ENCODE data around the gene OPHN1.
"Not testable (repeated sequence)": the region's sequence is repeated elsewhere in the genome, so short reads cannot be mapped to it uniquely, and the experiment has no call there.

Gene OPHN1

DNA sequence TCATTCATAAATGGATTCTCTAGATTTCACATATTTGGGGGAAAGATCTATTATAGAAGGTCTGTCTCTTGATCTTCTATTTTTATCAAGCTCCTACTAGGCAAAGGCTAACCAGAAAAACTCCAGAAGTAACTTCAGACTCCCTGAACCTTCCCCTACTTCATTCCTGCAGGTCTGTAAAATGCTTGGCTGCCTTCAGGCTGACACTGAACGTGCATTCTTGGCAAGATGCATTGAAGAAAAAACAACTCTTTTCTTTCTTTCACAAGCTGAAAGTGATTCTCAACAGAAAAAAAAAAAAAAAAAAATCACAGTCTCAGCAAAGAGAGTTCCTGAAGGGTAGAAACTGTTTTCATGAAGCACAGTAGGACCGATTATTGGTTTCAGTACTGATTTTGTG lies 12.7 kb downstream of the OPHN1 start:
- no peak for DNase-seq

DNA sequence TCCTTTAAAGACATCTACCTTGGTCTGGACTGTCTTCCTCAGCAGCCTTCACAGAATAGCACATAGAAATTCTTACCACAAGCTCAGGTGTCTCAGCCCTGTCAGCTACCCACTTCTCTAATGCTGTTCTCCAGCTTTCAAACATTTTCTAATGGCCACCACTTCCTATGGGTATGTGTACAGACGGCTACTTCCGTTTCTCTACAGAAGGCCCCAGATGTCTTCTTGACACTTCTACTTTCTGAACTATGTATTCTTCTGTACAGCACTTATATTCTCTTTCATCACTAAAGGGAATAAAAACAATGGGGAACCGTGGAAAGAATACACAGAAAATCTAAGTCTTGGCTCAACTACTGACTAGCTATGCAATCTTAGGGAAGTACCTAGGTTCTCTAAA lies 13.3 kb downstream of the OPHN1 start:
- DNase-seq, result no peak

DNA sequence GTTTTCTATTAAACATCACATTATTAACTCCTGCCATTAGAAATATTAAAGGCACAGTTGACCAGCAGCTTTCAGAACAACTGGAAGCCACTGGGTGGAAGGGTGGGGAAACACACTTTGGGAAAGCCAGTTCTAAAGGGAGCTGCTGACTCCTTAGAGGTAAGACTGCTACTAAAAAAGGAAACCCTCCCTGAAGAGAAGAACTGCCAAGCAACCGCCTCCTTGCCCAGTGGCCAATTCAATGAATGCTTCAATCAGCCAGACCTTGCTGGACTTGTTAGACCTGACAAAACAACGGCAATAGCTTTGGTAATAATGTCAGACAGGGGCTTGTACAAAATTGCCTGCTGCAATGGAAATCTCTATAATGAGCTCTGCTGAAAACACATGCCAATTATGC lies 15.6 kb downstream of the OPHN1 start:
- no peak for DNase-seq

DNA sequence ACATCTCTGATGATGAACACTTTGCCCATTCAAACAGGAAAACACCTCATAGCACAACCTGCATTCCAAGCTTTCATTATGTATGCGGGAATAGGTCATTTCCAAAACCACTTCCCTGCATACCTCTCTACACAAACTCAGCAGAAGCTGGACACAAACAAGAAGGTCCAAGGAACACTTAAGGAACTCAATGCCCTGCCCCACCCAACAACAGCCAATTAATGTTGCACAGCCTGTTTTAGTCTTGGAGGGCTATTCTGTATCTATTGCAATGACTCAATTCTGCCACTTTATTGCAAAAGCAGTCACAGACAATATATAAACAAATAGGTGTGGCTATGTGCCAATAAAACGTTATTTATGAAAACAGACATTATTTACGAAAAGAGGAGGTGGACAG lies 16.7 kb downstream of the OPHN1 start:
- no peak for DNase-seq

DNA sequence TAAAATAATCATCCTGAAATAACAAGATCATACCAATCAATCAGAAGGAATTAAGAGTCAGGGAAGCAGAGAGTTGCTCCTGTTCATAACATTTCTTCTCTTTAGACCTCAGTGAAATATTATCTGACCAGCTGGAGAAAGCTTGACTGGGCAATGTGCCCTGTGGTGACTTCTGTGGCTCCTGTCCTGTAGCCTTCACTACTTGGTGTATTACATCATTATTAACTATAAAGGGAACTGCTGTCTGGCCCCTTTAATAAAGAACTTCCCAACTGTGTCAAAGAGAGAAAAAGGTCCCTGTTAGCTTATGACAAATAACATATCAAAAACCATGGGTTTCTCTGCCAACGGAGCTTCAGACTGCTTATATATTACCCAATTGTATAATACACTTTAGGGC lies 18.0 kb downstream of the OPHN1 start:
- no peak for DNase-seq

DNA sequence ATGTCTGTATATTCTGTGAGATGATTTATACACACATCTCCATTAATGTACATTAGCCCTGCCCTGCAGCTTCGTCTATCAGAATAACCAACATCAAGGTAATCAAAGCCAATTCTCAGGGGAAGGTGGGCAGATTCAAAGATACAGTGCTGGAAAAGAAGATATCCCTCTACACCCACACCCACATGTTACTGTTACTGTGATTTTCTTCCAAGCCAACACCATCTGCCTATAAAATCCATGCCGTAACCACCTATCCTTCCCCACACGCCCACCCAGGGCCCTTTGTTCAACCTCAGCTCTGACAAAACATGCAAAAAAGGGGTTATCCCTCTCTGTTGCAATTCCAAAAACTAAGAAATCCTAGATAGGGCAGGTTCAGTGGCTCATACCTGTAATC lies 20.0 kb downstream of the OPHN1 start:
- DNase-seq, result no peak

DNA sequence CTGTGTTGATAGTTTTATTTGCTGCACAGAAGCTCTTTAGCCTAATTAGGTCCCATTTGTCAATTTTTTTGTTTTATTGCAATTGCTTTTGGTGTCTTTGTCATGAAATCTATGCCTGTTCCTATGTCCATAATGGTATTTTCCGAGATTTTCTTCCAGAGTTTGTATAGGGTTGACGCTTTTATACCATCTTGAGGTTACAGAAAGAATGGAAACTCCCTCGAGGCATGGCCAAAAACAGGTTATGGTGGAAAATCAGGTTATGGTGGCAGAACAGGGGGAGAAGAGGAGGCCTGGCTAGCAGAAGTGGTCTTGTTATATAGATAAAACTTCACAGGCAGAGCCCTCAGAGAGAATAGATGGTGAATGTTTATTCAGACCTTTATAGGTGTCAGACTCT lies 21.6 kb downstream of the OPHN1 start:
- no peak for DNase-seq

DNA sequence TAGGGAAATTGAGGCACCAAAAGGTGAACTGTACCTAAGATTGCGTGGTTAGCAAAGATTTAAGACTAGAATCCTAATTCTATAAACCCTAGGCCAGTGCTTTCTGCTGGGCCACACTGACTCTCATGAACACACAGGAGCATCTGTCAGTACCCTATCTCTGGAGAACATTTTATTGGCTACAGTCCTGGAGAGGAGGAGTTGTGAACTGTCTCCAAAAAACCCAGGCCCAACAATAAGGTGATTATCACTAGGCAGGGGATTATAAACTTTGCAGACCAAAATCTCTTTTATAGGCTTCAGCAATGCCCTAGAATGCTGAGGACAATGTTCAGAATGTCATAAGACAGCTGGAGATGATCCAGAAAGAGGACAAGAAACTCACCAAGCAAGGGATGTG lies 24.1 kb downstream of the OPHN1 start:
- DNase-seq, result no peak

DNA sequence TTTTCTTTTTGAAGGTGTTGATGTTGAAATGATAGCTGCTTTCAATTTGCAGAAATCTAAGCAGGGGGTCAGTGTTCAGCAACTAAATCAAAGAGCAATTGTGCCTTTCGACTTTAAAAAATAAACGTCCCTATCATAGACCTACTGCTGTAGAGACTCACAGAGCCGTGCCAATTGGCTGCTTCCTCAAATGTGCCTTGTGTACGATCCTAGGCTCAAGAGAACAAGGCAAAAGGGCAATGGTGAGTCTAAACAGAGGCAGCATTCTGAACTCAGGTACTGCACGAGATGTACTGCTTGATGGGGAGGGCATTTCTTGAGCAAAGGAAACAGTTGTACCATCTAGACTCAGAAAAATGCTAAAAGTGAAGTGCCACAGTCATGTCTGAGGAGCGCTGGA lies 29.8 kb downstream of the OPHN1 start:
- no peak for DNase-seq

DNA sequence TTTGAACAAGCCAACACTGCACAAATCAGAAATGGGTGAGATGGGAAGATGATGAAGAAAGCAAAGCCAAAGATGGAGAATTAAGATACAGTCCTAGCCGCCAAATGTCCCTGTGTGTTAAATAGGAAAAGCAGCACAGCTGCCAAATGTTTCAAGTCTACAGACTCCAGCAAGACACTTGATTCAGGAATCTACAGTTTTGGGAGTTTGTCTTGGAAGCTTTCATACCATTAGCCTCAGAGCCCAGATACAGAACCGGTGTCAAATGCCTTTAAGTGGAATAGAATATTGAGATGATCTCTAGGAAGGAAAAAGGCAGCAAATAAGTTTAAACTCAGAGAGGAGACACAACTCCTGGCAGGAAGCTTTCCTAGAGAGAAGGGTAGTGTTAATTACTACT lies 30.3 kb downstream of the OPHN1 start:
- DNase-seq, result no peak

DNA sequence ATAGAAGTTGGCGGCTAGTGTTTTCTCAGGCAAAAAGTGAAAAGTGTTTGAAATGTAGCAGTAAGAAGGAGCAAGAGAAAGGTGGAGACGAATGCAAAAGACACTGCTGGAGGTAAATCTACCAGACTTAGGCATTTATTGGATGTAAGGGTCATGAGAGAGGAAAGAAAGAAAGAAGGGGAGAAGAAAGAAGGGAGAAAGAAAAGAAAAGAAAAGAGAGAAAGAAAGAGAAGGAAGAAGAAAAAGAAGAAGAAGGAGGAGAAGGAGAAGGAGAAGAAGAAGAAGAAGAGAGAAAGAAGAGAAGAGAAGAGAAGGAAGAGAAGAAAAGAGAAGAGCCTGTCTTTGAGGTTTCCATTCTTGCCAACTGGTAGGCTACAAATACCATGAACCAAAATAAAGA lies 31.2 kb downstream of the OPHN1 start:
- DNase-seq, result no peak

DNA sequence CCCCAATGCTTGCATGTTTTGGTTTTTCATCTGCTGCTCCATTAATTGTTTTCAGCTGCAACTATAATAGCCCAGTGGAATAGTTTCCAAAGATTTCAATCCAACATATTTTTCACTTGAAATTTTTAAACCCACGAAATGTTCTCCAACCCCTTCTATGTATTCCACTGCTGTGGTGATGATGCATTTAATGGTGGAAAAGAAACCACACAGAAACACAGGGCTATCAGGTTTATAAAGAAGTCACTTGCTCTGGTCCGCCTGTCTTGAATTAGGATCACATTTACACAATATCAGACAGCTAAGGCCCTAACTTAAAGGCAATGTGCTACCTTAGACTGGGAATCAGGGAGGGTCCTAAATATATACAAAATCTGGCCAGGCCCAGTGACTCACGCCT lies 35.0 kb downstream of the OPHN1 start:
- DNase-seq, result no peak

DNA sequence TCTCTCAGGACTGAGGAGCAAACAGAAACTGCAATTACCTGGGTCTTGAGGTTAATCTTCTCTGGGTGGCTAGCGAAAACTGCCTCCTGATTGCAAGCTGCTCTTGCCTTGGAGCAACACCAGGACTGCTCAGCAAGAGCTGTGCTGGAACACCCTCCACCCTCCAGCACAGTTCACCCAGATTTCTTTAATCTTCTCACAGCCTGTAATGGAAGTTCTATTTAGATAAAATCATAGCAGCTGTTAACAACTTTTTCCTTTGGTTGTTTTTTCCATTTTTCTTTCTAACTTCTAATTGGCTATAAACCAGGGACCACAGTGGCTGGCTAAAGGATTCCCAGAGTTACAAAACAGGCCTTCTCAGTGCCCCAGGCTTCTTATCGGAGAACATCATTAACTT lies 36.3 kb downstream of the OPHN1 start:
- DNase-seq, result no peak

DNA sequence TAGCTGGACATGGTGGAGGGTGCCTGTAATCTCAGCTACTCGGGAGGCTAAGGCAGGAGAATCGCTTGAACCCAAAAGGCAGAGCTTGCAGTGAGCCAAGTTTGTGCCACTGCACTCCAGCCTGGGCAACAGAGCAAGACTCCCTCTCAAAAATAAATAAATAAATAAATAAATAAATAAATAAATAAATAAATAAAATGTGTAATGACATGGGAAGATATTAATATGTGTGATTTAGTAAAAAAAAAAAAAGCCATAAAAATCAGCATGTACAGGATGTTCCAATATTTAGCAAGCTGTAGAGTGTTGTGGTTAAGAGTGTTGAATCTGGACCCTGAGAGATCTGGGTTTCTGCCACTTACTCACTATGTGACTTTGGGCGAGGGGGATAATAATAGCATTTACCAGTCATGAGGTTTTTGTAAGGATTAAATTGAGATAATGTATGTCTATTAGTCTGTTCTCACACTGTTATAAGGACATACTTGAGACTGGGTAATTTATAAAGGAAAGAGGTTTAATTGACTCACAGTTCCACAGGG lies 43.8 kb downstream of the OPHN1 start:
- DNase-seq, result not testable (repeated sequence)

DNA sequence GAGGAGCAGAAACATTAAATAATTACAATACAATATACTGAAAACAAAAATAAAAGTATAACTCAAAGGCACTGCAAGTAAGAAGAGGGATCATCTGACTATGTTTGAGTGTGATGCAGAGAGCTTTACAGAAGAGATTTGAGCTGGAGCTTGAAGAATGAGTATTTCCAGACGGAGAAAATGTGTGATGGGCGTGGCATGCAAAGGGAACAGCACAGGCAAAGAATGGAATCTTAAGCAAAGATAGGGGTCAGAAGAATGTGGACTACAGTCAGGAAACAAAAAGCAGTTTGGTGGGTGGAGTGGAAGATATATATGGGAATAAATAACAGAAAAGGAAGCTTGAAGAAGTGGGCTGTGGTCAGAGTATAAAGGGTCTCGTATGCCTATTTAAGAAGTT lies 45.5 kb downstream of the OPHN1 start:
- no peak for DNase-seq

DNA sequence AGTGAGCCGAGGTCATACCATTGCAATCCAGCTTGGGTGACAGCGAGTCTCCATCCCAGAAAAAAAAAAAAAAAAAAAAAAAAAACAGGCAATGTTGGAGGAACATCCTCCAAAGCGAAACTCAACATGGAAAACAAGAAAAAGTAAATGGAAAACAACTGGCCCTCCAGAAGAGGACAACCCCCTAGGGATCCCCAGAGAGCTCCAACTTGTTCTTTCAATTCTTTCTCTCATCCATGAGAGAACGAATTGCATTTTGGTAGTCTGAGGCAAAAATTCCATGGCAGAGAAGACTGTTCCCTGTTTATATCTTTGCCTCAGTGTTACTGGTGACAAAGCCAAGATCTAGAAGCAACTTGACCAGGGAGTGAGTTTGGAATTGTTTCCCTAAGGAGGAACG lies 49.8 kb downstream of the OPHN1 start:
- DNase-seq, result no peak

DNA sequence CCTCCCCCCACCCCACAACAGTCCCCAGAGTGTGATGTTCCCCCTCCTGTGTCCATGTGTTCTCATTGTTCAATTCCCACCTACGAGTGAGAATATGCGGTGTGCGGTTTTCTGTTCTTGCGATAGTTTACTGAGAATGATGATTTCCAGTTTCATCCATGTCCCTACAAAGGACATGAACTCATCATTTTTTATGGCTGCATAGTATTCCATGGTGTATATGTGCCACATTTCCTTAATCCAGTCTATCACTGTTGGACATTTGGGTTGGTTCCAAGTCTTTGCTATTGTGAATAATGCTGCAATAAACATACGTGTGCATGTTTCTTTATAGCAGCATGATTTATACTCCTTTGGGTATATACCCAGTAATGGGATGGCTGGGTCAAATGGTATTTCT lies 55.7 kb downstream of the OPHN1 start:
- not testable (repeated sequence) for DNase-seq

DNA sequence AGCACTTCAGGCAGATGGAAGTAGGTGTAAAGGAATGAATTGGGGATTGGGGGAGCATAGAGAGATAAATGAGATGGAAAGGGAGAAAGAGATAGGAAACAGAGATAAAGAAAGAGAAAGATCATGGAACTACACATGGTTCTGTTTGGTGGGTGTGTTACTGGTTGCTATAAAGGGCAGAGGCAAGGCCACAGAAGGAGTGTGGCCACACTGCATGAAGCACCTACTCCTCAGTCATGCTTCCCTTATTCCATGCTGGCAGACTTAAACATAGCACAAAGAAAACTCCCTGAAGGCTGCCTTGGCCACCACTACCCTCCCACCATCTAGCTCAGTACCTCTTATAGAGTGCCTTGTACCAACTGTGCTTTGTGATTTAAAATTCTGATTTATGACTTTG lies 56.9 kb downstream of the OPHN1 start:
- DNase-seq, result no peak

DNA sequence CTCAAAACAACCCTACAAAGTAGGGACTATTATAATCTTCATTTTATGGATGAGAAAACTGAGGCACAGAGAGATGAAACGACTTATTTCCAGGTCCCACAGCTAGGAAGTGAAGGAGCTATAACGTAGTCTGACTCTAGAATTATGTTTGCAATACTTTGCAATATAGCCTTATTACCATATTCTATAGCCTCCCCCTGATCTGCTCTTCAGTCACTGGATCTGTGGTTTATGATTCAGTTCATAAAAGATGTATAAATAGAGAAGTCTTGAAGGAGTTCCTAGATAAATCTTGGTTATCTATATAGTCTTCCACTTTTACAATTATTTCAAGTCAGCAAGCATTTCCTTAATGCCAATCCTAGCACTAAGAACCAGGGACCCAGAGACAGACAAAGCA lies 57.5 kb downstream of the OPHN1 start:
- no peak for DNase-seq

DNA sequence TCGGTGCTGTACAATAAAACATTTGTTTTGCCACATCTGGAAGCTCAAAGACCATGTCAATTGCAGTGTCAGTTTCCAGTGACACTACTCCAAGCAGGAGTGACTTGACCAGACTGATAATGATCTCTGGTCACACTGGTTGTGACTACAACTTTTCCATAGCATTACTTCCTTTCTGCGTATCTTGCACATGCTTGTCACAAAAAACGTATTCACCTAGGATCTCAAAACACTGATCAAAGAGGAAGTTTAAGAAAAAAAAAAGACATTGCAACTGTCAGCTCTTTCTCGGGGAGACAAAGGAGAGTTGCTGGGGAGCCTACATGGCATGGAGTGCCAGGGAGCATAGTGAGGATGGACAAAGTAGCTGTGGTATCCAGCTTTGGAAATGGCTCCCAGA lies 60.6 kb downstream of the OPHN1 start:
- no peak for DNase-seq

DNA sequence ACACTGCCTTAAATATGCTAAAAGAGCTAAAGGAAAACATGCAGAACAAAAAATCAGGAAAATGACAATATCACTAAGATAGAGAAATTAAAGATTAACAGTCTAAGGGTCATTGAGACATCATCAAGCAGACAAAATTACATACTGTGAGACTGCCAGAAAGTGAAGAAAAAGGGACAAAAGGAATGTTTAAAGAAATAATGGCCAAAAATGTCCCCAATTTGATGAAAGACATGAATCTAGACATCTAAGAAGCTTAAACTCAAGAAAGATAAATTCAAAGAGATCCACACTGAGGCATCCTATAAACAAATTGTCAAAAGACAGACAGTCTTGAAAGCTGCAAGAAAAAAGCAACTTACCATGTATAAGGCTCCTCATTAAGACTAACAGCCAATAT lies 63.7 kb downstream of the OPHN1 start:
- no peak for DNase-seq

DNA sequence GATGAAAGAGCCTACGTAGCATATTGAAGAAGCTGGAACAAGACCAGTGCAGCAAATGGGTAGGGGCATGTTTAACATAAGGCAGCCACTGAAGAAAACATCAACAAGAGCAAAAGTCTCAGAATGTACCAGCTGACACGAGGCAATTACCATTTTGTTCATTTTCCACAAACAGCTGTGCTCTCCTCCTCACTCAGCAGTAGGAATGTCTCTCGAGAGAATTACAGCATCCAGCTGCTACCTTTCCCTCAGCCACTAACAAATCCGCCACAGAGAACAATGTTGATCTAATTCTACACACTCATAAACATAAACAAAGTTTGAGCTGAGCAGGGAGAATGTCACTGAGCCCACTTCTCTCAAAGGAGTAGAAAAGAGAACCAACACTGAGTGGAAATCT lies 68.0 kb downstream of the OPHN1 start:
- no peak for DNase-seq

DNA sequence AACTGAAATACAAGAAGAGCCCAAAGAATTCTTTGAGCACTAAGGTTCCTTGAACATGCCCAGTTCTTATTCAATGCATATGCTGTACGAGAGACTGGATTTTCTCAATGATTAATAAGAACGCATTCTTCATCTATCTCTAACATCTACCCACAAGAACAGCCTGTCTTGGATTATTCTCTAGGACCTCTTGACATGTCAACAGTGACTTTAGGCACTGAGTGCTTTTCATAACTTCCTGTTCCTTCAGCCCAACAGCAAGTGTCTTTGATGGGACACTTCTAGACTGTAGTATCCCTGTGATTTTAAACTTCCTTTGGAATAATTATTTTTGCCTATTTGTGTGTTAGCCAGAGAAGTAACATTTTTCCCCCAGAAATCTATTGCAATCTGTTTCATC lies 69.3 kb downstream of the OPHN1 start:
- DNase-seq, result no peak

DNA sequence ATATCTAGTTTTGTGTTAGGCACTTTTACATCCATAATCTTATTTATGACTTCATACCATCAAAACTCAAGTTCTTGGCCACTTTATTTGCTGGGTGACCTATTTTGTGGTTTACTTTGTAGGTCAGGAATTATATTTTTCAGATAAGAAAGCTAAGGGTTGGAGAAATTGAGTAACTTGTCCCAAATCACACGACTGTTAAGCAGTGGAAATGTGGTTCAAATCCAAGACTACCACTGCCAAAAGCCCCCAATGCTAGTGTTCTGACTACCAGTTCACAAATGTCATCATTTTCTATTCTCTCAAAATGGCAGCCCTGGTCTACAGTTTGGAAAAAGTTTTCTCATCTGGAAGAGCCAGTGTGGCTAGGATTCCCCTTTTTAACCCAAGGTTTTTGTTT lies 74.6 kb downstream of the OPHN1 start:
- DNase-seq, result no peak

DNA sequence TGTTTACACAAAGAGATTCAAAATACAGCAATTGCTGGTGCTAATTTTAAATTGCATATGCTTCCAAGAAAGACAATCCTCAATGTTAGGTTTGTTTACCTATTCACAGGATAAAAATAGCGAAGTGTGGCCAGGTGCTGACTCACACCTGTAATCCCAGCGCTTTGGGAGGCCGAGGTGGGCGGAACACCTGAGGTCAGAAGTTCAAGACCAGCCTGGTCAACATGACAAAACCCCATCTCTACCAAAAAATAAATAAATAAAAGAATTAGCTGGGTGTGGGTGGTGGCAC lies 77.7 kb downstream of the OPHN1 start:
- no peak for DNase-seq

DNA sequence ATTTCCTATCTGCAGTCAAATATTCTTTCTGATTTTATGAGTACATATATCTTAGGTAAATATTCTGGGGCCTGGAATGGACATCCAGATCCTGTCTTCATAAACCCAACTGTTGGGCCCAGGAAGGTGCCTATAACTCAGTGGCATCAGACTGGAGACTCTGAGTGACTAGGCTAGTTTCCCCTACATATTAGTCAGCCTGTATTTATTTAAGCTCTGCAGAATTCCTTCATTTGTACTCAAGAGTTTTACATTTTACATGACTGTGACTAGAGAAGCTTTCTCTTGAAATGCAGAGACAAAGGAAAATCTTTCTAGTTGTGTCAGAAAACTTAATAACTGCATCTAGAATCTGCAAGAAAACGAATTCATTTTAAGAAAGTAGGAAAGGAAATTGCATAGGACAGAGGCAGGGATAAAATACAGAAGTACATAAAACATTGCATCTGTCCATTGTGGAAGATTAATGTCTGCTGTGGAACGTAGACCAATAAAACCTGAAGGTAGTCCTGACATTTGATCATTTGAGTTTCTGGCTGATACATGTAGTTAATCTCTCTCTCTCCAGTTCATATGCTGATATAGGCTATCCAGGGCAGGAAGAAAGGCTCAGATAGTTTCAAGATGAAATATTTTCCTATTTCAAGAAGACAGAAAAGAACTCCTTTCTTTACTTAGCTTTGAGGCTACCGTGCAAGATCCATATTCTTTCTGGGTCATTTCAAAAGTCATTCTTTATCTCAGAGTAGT lies 78.2 kb downstream of the OPHN1 start:
- no peak for DNase-seq
